ENCODE measurements around the gene IFNA21. TPM values are rescaled to one million over a fixed set of nuclear protein-coding genes. Genes with fewer than 3 reads are reported as not detected.

The IFNA21 gene
- total RNA-seq, 2 donors from 2014 or later, result not detected

- TF ChIP-seq, protein P1, sequence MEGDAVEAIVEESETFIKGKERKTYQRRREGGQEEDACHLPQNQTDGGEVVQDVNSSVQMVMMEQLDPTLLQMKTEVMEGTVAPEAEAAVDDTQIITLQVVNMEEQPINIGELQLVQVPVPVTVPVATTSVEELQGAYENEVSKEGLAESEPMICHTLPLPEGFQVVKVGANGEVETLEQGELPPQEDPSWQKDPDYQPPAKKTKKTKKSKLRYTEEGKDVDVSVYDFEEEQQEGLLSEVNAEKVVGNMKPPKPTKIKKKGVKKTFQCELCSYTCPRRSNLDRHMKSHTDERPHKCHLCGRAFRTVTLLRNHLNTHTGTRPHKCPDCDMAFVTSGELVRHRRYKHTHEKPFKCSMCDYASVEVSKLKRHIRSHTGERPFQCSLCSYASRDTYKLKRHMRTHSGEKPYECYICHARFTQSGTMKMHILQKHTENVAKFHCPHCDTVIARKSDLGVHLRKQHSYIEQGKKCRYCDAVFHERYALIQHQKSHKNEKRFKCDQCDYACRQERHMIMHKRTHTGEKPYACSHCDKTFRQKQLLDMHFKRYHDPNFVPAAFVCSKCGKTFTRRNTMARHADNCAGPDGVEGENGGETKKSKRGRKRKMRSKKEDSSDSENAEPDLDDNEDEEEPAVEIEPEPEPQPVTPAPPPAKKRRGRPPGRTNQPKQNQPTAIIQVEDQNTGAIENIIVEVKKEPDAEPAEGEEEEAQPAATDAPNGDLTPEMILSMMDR (conservative IDR thresholded peaks at IDR 0.05), result no peak
- Histone ChIP-seq H3K27ac (ENCODE audit: low read depth, low read length) (no peak overlapping the region), H3K9ac (ENCODE audit: extremely low read depth, low read length, poor library complexity, severe bottlenecking) (no peak overlapping the region), H3K36me3 (ENCODE audit: control insufficient read depth, insufficient read depth, low read length) (no peaks in the 10 kb centered on the region), H3K9me3 (ENCODE audit: control insufficient read depth, low read length) (no peaks in the 10 kb centered on the region), H3K4me3 (ENCODE audit: low read length) (no peak overlapping the region), H3K27me3 (ENCODE audit: control insufficient read depth, insufficient read depth, low read length, poor library complexity, severe bottlenecking) (peaks cover 7% of the 10 kb centered on the region), H3K4me1 (ENCODE audit: control insufficient read depth, insufficient read depth, low read length) (no peaks in the 10 kb centered on the region)
- H3K4me3 Mint-ChIP-seq, result no peak overlapping the region
- peaks cover 2% of the 10 kb centered on the region for H3K27me3 Mint-ChIP-seq (ENCODE audit: insufficient read depth)
- H3K27ac Mint-ChIP-seq, result no peak overlapping the region
- DNase-seq, result no peak
- H3K4me1 Mint-ChIP-seq, result no peaks in the 10 kb centered on the region
- H3K9me3 Mint-ChIP-seq, result no peaks in the 10 kb centered on the region
- no peaks in the 10 kb centered on the region for H3K36me3 Mint-ChIP-seq (ENCODE audit: low read depth)
- 80 to 90% methylated on average over 3 to 4 of the region's 4 CpGs for WGBS, 2 experiments (ENCODE audit: insufficient coverage in 1 of 2, insufficient read length in 1 of 2)
These were observed 44.7 kb downstream of the IFNA21 start for GRCh38 chr9:21121595-21122251.

DNA sequence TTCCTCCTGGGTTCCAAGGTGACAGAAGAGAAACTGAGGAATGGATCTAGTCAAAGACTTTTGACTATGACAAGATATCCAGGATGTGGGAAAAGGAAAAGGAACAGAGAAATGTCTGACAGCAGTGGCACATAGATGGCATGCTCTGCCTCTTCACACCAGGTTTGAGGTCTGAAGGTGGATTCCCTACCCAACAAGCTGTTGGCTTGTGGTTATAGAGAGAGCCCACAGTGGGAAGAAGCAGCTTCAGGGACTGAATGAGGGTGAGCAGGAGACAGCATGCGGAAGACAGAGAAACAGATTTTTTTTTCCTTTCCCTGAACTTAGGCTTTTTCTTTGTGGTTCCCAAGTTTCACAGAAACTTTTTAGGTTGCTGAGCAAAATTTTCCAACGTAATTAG, 45.4 kb downstream of the IFNA21 start:
- WGBS, 2 experiments (ENCODE audit: insufficient coverage in 1 of 2, insufficient read length in 1 of 2), result 89 to 100% methylated on average over 1 to 2 of the region's 2 CpGs
- no peaks in the 10 kb centered on the region for H3K9me3 ChIP-seq (ENCODE audit: control insufficient read depth, low read length)
- no peak overlapping the region for H3K27ac ChIP-seq (ENCODE audit: low read depth, low read length)
- no peak overlapping the region for H3K27ac Mint-ChIP-seq
- TF ChIP-seq, protein P1 (conservative IDR thresholded peaks at IDR 0.05), result no peak
- H3K9ac ChIP-seq (ENCODE audit: extremely low read depth, low read length, poor library complexity, severe bottlenecking), result no peak overlapping the region
- peaks cover 7% of the 10 kb centered on the region for H3K27me3 ChIP-seq (ENCODE audit: control insufficient read depth, insufficient read depth, low read length, poor library complexity, severe bottlenecking)
- no peak for DNase-seq
- H3K4me3 Mint-ChIP-seq, result no peak overlapping the region
- H3K4me1 ChIP-seq (ENCODE audit: control insufficient read depth, insufficient read depth, low read length), result no peaks in the 10 kb centered on the region
- no peaks in the 10 kb centered on the region for H3K9me3 Mint-ChIP-seq
- peaks cover 2% of the 10 kb centered on the region for H3K27me3 Mint-ChIP-seq (ENCODE audit: insufficient read depth)
- no peaks in the 10 kb centered on the region for H3K4me1 Mint-ChIP-seq
- no peak overlapping the region for H3K4me3 ChIP-seq (ENCODE audit: low read length)
- no peaks in the 10 kb centered on the region for H3K36me3 Mint-ChIP-seq (ENCODE audit: low read depth)
- H3K36me3 ChIP-seq (ENCODE audit: control insufficient read depth, insufficient read depth, low read length), result no peaks in the 10 kb centered on the region

- peaks cover 2% of the 10 kb centered on the region for H3K27me3 Mint-ChIP-seq (ENCODE audit: insufficient read depth)
- Histone ChIP-seq H3K9ac (ENCODE audit: extremely low read depth, low read length, poor library complexity, severe bottlenecking) (no peak overlapping the region), H3K4me1 (ENCODE audit: control insufficient read depth, insufficient read depth, low read length) (no peaks in the 10 kb centered on the region), H3K27ac (ENCODE audit: low read depth, low read length) (no peak overlapping the region), H3K4me3 (ENCODE audit: low read length) (no peak overlapping the region), H3K9me3 (ENCODE audit: control insufficient read depth, low read length) (no peaks in the 10 kb centered on the region), H3K36me3 (ENCODE audit: control insufficient read depth, insufficient read depth, low read length) (no peaks in the 10 kb centered on the region), H3K27me3 (ENCODE audit: control insufficient read depth, insufficient read depth, low read length, poor library complexity, severe bottlenecking) (peaks cover 7% of the 10 kb centered on the region)
- H3K9me3 Mint-ChIP-seq, result no peaks in the 10 kb centered on the region
- no peak overlapping the region for H3K27ac Mint-ChIP-seq
- no peak for DNase-seq
- no peak overlapping the region for H3K4me3 Mint-ChIP-seq
- WGBS, 2 experiments (ENCODE audit: insufficient coverage in 1 of 2, insufficient read length in 1 of 2), result 90 to 91% methylated on average over 6 to 7 of the region's 7 CpGs
- TF ChIP-seq, protein P1 (conservative IDR thresholded peaks at IDR 0.05), result no peak
- H3K36me3 Mint-ChIP-seq (ENCODE audit: low read depth), result no peaks in the 10 kb centered on the region
- no peaks in the 10 kb centered on the region for H3K4me1 Mint-ChIP-seq
These were observed 47.2 kb downstream of the IFNA21 start for GRCh38 chr9:21119093-21119770.

Other genes with a start within 250 kb of the IFNA21 start
- gene HACD4, start 135.0 kb downstream of the IFNA21 start, total RNA-seq, result 1 to 10 TPM; 1.6 to 1.7 TPM
- not detected for gene IFNB1, start 88.7 kb downstream of the IFNA21 start, total RNA-seq
- not detected for gene IFNW1, start 24.8 kb downstream of the IFNA21 start, total RNA-seq
- not detected for gene IFNA4, start 20.9 kb upstream of the IFNA21 start, total RNA-seq
- not detected for gene IFNA7, start 35.5 kb upstream of the IFNA21 start, total RNA-seq
- not detected for gene IFNA10, start 40.5 kb upstream of the IFNA21 start, total RNA-seq
- not detected for gene IFNA16, start 50.7 kb upstream of the IFNA21 start, total RNA-seq
- gene IFNA17, start 61.6 kb upstream of the IFNA21 start, total RNA-seq, result not detected
- not detected for gene IFNA14, start 73.3 kb upstream of the IFNA21 start, total RNA-seq
- not detected for gene IFNA5, start 138.7 kb upstream of the IFNA21 start, total RNA-seq
- gene KLHL9, start 168.7 kb upstream of the IFNA21 start, total RNA-seq, result 10 to 100 TPM; 24.6 to 32.0 TPM
- gene IFNA6, start 184.2 kb upstream of the IFNA21 start, total RNA-seq, result not detected
- gene IFNA13, start 201.4 kb upstream of the IFNA21 start, total RNA-seq, result not detected
- gene IFNA2, start 218.7 kb upstream of the IFNA21 start, total RNA-seq, result not detected
- gene IFNA8, start 242.5 kb upstream of the IFNA21 start, total RNA-seq, result not detected